K562 (cell line): ENCODE results near the gene CD84. TPM values are rescaled to one million over a fixed set of nuclear protein-coding genes. Genes with fewer than 3 reads are reported as not detected.
"Not testable (repeated sequence)": the region's sequence is repeated elsewhere in the genome, so short reads cannot be mapped to it uniquely, and the experiment has no call there.

Experiments used
- ATAC-seq: fragments of 200-7000 bp; cut with Tn5 transposase; 3 replicates; pipeline ENCODE4 v1.9.1; 2020; ENCODE audit warnings: moderate library complexity
- BruUV-seq: library from RNA; stranded (reverse); fragments of 400-500 nt; replicated peaks from 2 replicates; lab custom pipeline; 2021; lab: Mats Ljungman, UMichigan
- CTCF ChIA-PET: fragments of 300-600 bp; formaldehyde crosslinking; extraction: SDS; loops from one replicate; lab custom pipeline; 2021; ENCODE audit warnings: low intra/inter-chr PET ratio; lab: Yijun Ruan, JAX
- POLR2A ChIA-PET: fragments of 300-600, 350-650 bp; sonication (Branson Sonifier 250); formaldehyde crosslinking; extraction: SDS; loops from one replicate; lab custom pipeline; 2021; ENCODE audit warnings: antibody characterized with exemption, inconsistent platforms; lab: Yijun Ruan, JAX
- DNase-seq, 4 experiments: peaks; one replicate each; pipeline versions ENCODE4 v3.0.0 to v3.0.0-alpha.2; 2011 to 2018; ENCODE audit warnings: low spot score in 3 of 4, mixed read lengths in 3 of 4; ENCODE audit errors: extremely low read depth in 1 of 4
- FAIRE-seq: peaks from 2 replicates; lab custom pipeline; 2011; peaks lifted over from hg19 to GRCh38; lab: Jason Lieb, UNC
- H2AFZ ChIP-seq: 2 replicates; pipeline ENCODE4 v1.6.0; 2011; ENCODE audit warnings: low read depth, low read length, control low read depth, inconsistent platforms
- H3K27ac ChIP-seq: fragments of 200-600 bp; 3 replicates; pipeline ENCODE4 v1.8.0; 2011; ENCODE audit warnings: low read depth, mild to moderate bottlenecking, control low read depth, inconsistent platforms, low read length, moderate library complexity, mixed read lengths; ENCODE audit errors: extremely low read depth
- H3K27me3 ChIP-seq, 2 experiments: fragments of 300-600 bp in 1 of 2; 2 replicates in 1 of 2; 3 replicates in 1 of 2; pipeline versions ENCODE4 v1.6.0 to v1.8.0; 2011; ENCODE audit warnings: inconsistent platforms in 2 of 2, low read length in 2 of 2, mild to moderate bottlenecking in 1 of 2, mixed read lengths in 1 of 2, moderate library complexity in 1 of 2; ENCODE audit not compliant: control insufficient read depth in 2 of 2, insufficient read depth in 2 of 2
- H3K36me3 ChIP-seq: fragments of 300-600 bp; 3 replicates; pipeline ENCODE4 v1.8.0; 2011; ENCODE audit warnings: mild to moderate bottlenecking, low read length, inconsistent platforms; ENCODE audit not compliant: control insufficient read depth, insufficient read depth
- H3K4me1 ChIP-seq, 2 experiments: fragments of 200-600 bp in 1 of 2; replicated peaks in 1 of 2; 2 replicates in 1 of 2; 3 replicates in 1 of 2; pipeline versions ENCODE4 v1.5.1 to v1.8.0; 2011; ENCODE audit warnings: inconsistent platforms in 2 of 2, low read length in 2 of 2, mild to moderate bottlenecking in 1 of 2, mixed read lengths in 1 of 2, moderate library complexity in 1 of 2; ENCODE audit not compliant: control insufficient read depth in 2 of 2, insufficient read depth in 2 of 2
- H3K4me2 ChIP-seq: 2 replicates; pipeline ENCODE4 v1.6.1; 2011; ENCODE audit warnings: low read length, control low read depth, inconsistent platforms, mixed read lengths; ENCODE audit not compliant: insufficient read depth
- H3K4me3 ChIP-seq: fragments of 200-600 bp; sonication (generic), shearing (Covaris generic); 2 replicates; pipeline ENCODE4 v1.5.1; 2016; ENCODE audit warnings: control low read depth, inconsistent platforms
- H3K79me2 ChIP-seq: fragments of 200-600 bp; 3 replicates; pipeline ENCODE4 v1.8.0; 2011; ENCODE audit warnings: low read length, inconsistent platforms; ENCODE audit not compliant: control insufficient read depth, insufficient read depth
- H3K9ac ChIP-seq, 2 experiments: 2 replicates each; pipeline versions ENCODE4 v1.6.0 to v1.6.1; 2011; ENCODE audit warnings: low read depth in 2 of 2, low read length in 2 of 2, control low read depth in 1 of 2, inconsistent platforms in 1 of 2, mild to moderate bottlenecking in 1 of 2, mixed read lengths in 1 of 2; ENCODE audit not compliant: insufficient read depth in 1 of 2
- H3K9me1 ChIP-seq: one replicate; pipeline ENCODE4 v1.6.0; 2011; ENCODE audit warnings: inconsistent platforms, mild to moderate bottlenecking, low read length, moderate library complexity; ENCODE audit not compliant: control insufficient read depth, insufficient read depth
- H3K9me3 ChIP-seq: replicated peaks from 2 replicates; pipeline ENCODE4 v1.5.1; 2011; ENCODE audit warnings: low read depth, low read length, inconsistent platforms; ENCODE audit not compliant: control insufficient read depth, insufficient read depth
- H4K20me1 ChIP-seq: replicated peaks from 2 replicates; pipeline ENCODE4 v1.6.1; 2011; ENCODE audit warnings: low read length, inconsistent platforms, mixed read lengths; ENCODE audit not compliant: control insufficient read depth, insufficient read depth
- ARID1B ChIP-seq: fragments of 450-650 bp; IDR thresholded peaks from 2 replicates; pipeline ENCODE4 v1.6.1; 2016; ENCODE audit warnings: antibody characterized with exemption, mild to moderate bottlenecking, inconsistent platforms
- BCOR ChIP-seq: fragments of 450-650 bp; IDR thresholded peaks from 2 replicates; pipeline ENCODE4 v1.6.1; 2016
- DDX20 ChIP-seq: fragments of 450-650 bp; IDR thresholded peaks from 2 replicates; pipeline ENCODE4 v1.6.1; 2016; ENCODE audit warnings: missing genetic modification characterization, low read depth, mild to moderate bottlenecking, missing compliant biosample characterization, moderate library complexity
- HDAC2 ChIP-seq: fragments of 450-650 bp; IDR thresholded peaks from 2 replicates; pipeline ENCODE4 v1.6.1; 2016; ENCODE audit warnings: mild to moderate bottlenecking
- HNRNPK ChIP-seq: fragments of 200-400 bp; formaldehyde crosslinking; IDR thresholded peaks from one replicate; pipeline ENCODE4 v1.6.1; 2018; ENCODE audit warnings: mild to moderate bottlenecking, low read depth, low read length; ENCODE audit not compliant: poor library complexity, severe bottlenecking
- MECOM ChIP-seq: fragments of 250-450 bp; sonication (Bioruptor Pico); IDR thresholded peaks from 2 replicates; pipeline ENCODE4 v1.8.0; 2022; ENCODE audit warnings: inconsistent platforms
- RHOXF2B ChIP-seq: fragments of 250-450 bp; sonication (Bioruptor Pico); conservative IDR thresholded peaks from 2 replicates; pipeline ENCODE4 v1.5.1; 2021
- SMARCA5 ChIP-seq: fragments of 450-650 bp; IDR thresholded peaks from 2 replicates; pipeline ENCODE4 v1.6.1; 2016
- SNIP1 ChIP-seq: fragments of 450-650 bp; IDR thresholded peaks from 2 replicates; pipeline ENCODE4 v1.7.1; 2017; ENCODE audit warnings: low read depth, mild to moderate bottlenecking
- TAL1 ChIP-seq: fragments of 450-650 bp; IDR thresholded peaks from 2 replicates; pipeline ENCODE4 v1.6.1; 2016; ENCODE audit warnings: mild to moderate bottlenecking
- THRAP3 ChIP-seq: fragments of 450-650 bp; IDR thresholded peaks from 2 replicates; pipeline ENCODE4 v1.6.1; 2016; ENCODE audit warnings: mild to moderate bottlenecking, inconsistent platforms, borderline replicate concordance
- ZNF146 ChIP-seq: IDR thresholded peaks from one replicate; pipeline ENCODE4 v1.6.1; 2018; ENCODE audit warnings: missing compliant biosample characterization; ENCODE audit not compliant: unreplicated experiment
- WGBS: fragments of 100-300 bp; shearing (Covaris generic); methylation state at CpG from one replicate; pipeline ENCODE4 v1.1.6; 2016; ENCODE audit warnings: low coverage, mixed read lengths; ENCODE audit not compliant: insufficient coverage; ENCODE audit errors: missing lambda C conversion rate; 5-methylcytosine and 5-hydroxymethylcytosine counted together
- in situ Hi-C: fragments of 300-500 bp; cut with MboI; formaldehyde crosslinking; loops from 4 replicates; pipeline ENCODE4 v1.15.0; 2018; ENCODE audit warnings: inconsistent platforms, mixed read lengths
- intact Hi-C: fragments of 100-400 bp; cut with micrococcal nuclease; formaldehyde crosslinking; loops from 2 replicates; pipeline ENCODE4 v1.14.2; 2022
- polyA plus RNA-seq, 8 experiments: library from polyadenylated mRNA; depleted of rRNA in 4 of 8; stranded (reverse) in 5 of 8; unstranded in 3 of 8; fragments of >200 nt; fragmentation: Nextera tagmentation in 2 of 8; fragmentation: Illumina TruSeq in 1 of 8; extraction: Ambion mirVana in 2 of 8; extraction: Trizol in 1 of 8; gene quantifications; 2 replicates each; pipeline versions ENCODE4 v1.2.1 to v1.2.3, GENCODE V29; 2011 to 2014; ENCODE audit warnings: inconsistent platforms in 1 of 8, missing spikeins in 1 of 8
- total RNA-seq, 7 experiments: library from RNA; depleted of rRNA in 6 of 7; stranded (reverse); fragments of >200 nt in 6 of 7; fragmentation: Illumina TruSeq in 2 of 7; extraction: Trizol in 2 of 7; gene quantifications; 2 replicates each; pipeline versions ENCODE4 v1.2.1 to v1.2.3, GENCODE V29; 2011 to 2021; ENCODE audit warnings: low replicate concordance in 1 of 7
- TF ChIP-seq, protein P1 (sequence below): sonication (generic); formaldehyde crosslinking; IDR thresholded peaks from 2 replicates; pipeline ENCODE4 v1.8.0; 2022; ENCODE audit warnings: missing genetic modification reagents, mild to moderate bottlenecking, borderline replicate concordance

CD84 gene
- total and polyA plus RNA-seq, 9 of the 15 experiments (the other 6 are each of a cell fraction or from before 2014, with no cell fraction given), result 0.82 to 6.8 (median 2.0) TPM

DNA sequence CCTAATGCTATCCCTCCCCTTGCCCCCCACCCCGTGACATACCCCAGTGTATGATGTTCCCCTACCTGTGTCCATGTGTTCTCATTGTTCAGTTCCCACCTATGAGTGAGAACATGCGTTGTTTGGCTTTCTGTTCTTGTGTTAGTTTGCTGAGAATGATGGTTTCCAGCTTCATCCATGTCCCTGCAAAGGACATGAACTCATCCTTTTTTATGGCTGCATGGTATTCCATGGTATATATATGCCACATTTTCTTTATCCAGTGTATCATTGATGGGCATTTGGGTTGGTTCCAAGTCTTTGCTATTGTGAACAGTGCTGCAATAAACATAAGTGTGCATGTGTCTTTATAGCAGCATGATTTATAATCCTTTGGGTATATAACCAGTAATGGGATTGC, 55.5 kb downstream of the CD84 start:
- H3K27ac ChIP-seq, H3K4me2 ChIP-seq, H2AFZ ChIP-seq, BruUV-seq, intact Hi-C loops, H3K36me3 ChIP-seq, H3K79me2 ChIP-seq, H4K20me1 ChIP-seq, CTCF ChIA-PET, DNase-seq, H3K27me3 ChIP-seq, H3K4me3 ChIP-seq, FAIRE-seq, in situ Hi-C loops, H3K9ac ChIP-seq, H3K9me3 ChIP-seq: not testable (repeated sequence)
- WGBS, result 93% methylated on average over 2 of the region's 2 CpGs
- H3K4me1 ChIP-seq, result peaks cover 4 to 24% of the 10 kb centered on the region in 2 experiments; a peak in 4 of 5 replicates
- TF ChIP-seq BCOR (peak; percentile 61), SMARCA5 (0 out of 2 replicates have a peak, but pooled peaks have one; percentile 25), ZNF146 (CRISPR knock-in tag) (peak; percentile 74)
- TF ChIP-seq, all 486 proteins: peak for 3; not testable (repeated sequence) for 483
- ATAC-seq, POLR2A ChIA-PET, H3K9me1 ChIP-seq: not testable (repeated sequence)

DNA sequence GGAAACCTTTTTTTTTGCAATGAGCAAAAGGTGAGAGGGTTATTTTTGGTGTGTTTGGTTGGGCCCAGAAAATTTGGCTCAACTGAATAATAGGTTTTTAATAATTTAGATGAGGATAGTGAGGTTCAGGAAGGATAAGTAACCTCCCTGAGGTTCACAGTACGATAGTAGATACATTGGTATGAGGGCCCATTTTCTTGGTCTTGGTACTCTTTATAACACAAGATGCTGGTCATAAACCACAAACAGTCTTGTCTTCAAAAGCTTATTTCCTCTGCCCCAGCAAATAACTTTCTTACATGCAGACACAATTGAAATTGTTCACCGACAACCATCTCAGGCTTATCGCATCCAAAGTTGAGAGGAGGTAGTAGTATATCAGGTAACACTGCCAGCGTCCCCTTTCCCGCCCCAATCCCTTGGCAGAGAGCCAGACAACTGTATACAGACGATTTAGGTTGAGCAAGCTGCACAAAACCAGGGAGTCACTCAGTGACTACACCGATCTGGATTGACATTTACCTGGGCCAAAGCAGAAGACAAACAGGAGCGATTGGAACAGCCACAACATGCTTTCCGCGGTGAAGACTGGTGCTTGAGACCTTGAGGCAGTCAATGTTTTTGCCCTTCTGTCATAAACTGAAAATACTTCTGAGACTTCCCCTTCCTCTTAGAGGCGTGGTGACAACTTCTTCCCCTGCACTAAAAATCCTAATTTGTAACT, 56.5 kb downstream of the CD84 start, which contains the start of gene SLAMF6:
Gene SLAMF6, minus strand, starts transcription at position 634 of the 724 bp plus-strand sequence. Its CDS starts 63 bp downstream, at position 571.
- intact Hi-C loops, result no loop called here
- no TSS peak for BruUV-seq
- peak; percentile 80 for ATAC-seq
- H3K9me3 ChIP-seq, result no peaks in the 10 kb centered on the region
- H2AFZ ChIP-seq, result peak within 1 kb of the TSS; percentile 96
- peak; percentile 79 for FAIRE-seq
- POLR2A ChIA-PET, result no interaction called here
- 6% methylated on average over 11 of the region's 11 CpGs for WGBS
- CTCF ChIA-PET, result no interaction called here
- H3K27me3 ChIP-seq, result no peaks in the 10 kb centered on the region
- H3K79me2 ChIP-seq, result no peaks in the 10 kb centered on the region
- in situ Hi-C loops, result no loop called here
- no peak within 1 kb of the TSS for H3K4me3 ChIP-seq
- peak within 1 kb of the TSS; percentile 62 for H3K4me2 ChIP-seq
- H3K27ac ChIP-seq, result peak within 1 kb of the TSS; percentile 57
- H4K20me1 ChIP-seq, result no peaks in the 10 kb centered on the region
- peak in 3 of 4 experiments; percentile 27 to 84 (median 45) for DNase-seq
- peak within 1 kb of the TSS; percentile 50 to 73; a peak in 3 of 4 replicates for H3K9ac ChIP-seq
- H3K9me1 ChIP-seq, result no peaks in the 10 kb centered on the region
- no peaks in the 10 kb centered on the region for H3K36me3 ChIP-seq
- peaks cover 4 to 24% of the 10 kb centered on the region in 2 experiments; a peak in 4 of 5 replicates for H3K4me1 ChIP-seq
- no peak for TF ChIP-seq MECOM (CRISPR knock-in tag)
- TF ChIP-seq HNRNPK, result no peak
- TF ChIP-seq ARID1B, result peak; percentile 59; the same call in 1 of the 2 replicates
- TF ChIP-seq HDAC2, result peak; percentile 50; the same call in 1 of the 2 replicates
- TF ChIP-seq RHOXF2B (CRISPR knock-in tag), result no peak
- no peak for TF ChIP-seq SNIP1
- TF ChIP-seq, protein P1, sequence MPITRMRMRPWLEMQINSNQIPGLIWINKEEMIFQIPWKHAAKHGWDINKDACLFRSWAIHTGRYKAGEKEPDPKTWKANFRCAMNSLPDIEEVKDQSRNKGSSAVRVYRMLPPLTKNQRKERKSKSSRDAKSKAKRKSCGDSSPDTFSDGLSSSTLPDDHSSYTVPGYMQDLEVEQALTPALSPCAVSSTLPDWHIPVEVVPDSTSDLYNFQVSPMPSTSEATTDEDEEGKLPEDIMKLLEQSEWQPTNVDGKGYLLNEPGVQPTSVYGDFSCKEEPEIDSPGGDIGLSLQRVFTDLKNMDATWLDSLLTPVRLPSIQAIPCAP (CRISPR knock-in tag), result no peak
- no peak for TF ChIP-seq TAL1
- no peak for TF ChIP-seq THRAP3
- TF ChIP-seq DDX20 (tag), result 0 out of 2 replicates have a peak, but pooled peaks have one; percentile 31
